ENCODE measurements around the gene FRMD1.

- no peak for TF ChIP-seq YY1 (IDR thresholded peaks at IDR 0.05; ENCODE audit: insufficient read depth, insufficient read length)
- no peak for TF ChIP-seq SUZ12 (IDR thresholded peaks at IDR 0.05; ENCODE audit: extremely low read depth, insufficient read depth, insufficient read length)
These were observed 74.1 kb downstream of the FRMD1 start for GRCh38 chr6:168004945-168005344.

Measured in NT2/D1 (cell line).